GM12865 (cell line): Measurements from ENCODE around the gene ZFHX3.

ENCODE experiments used
- DNase-seq: peaks from one replicate; pipeline ENCODE4 v3.0.0; 2010; ENCODE audit warnings: low read depth
- H3K4me3 ChIP-seq: 2 replicates; pipeline ENCODE4 v1.5.1; 2011; ENCODE audit warnings: mild to moderate bottlenecking, low read depth, low read length, control low read depth
- CTCF ChIP-seq: IDR thresholded peaks from 2 replicates; pipeline ENCODE4 v1.5.1; 2011; ENCODE audit warnings: low read length, control low read depth, low read depth, inconsistent platforms; ENCODE audit not compliant: insufficient read depth; ENCODE audit errors: missing control alignments

Gene ZFHX3

GRCh38 chr16:72951916-72952315 is 96.0 kb downstream of the ZFHX3 start:
- DNase-seq: no peak
- no peak for TF ChIP-seq CTCF
- H3K4me3 ChIP-seq: no peak overlapping the region

GRCh38 chr16:72950669-72951068 is 97.3 kb downstream of the ZFHX3 start:
- DNase-seq: no peak
- H3K4me3 ChIP-seq: no peak overlapping the region
- TF ChIP-seq CTCF: no peak

- TF ChIP-seq CTCF: no peak
- no peak overlapping the region for H3K4me3 ChIP-seq
- no peak for DNase-seq
These were observed 99.6 kb downstream of the ZFHX3 start for GRCh38 chr16:72948238-72948829.

GRCh38 chr16:72947379-72948237 is 100.3 kb downstream of the ZFHX3 start:
- DNase-seq: no peak
- no peak for TF ChIP-seq CTCF
- no peak overlapping the region for H3K4me3 ChIP-seq

- H3K4me3 ChIP-seq: no peak overlapping the region
- no peak for DNase-seq
- no peak for TF ChIP-seq CTCF
These were observed 101.3 kb downstream of the ZFHX3 start for GRCh38 chr16:72946474-72947194.

GRCh38 chr16:72946063-72946462 is 101.9 kb downstream of the ZFHX3 start:
- no peak for DNase-seq
- no peak overlapping the region for H3K4me3 ChIP-seq
- no peak for TF ChIP-seq CTCF
